CD4-positive, alpha-beta T cell treated with Interleukin-10 for 1 hour (primary cell): ENCODE data around the gene FLNC.

Source experiments
- DNase-seq: peaks from one replicate; pipeline ENCODE4 v3.0.0-alpha.2; 2020

The FLNC gene

DNA sequence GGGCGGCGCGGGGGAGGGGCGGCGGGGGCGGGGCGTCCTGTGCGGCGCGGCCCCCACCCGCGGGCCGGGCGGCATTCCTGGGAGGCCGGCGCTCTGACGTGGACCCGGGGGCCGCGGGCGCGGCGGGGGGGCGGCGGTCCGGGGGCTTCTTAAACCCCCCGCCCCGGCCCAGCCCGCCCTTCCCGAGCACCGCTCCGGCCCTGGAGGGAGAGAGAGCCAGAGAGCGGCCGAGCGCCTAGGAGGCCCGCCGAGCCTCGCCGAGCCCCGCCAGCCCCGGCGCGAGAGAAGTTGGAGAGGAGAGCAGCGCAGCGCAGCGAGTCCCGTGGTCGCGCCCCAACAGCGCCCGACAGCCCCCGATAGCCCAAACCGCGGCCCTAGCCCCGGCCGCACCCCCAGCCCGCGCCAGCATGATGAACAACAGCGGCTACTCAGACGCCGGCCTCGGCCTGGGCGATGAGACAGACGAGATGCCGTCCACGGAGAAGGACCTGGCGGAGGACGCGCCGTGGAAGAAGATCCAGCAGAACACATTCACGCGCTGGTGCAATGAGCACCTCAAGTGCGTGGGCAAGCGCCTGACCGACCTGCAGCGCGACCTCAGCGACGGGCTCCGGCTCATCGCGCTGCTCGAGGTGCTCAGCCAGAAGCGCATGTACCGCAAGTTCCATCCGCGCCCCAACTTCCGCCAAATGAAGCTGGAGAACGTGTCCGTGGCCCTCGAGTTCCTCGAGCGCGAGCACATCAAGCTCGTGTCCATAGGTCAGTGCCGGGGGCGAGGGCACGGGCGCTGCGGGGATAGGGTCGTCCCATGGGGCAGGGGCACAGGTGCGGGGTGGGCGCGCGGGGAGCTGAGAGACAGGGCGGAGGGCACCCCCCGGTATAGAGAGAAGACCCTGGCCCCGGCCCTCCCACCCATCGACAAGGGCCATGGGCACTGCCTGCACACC, at the start of gene FLNC:
TSS of gene FLNC (plus strand) at position 176 of the 947 bp plus-strand sequence. CDS start at position 408, 232 bp downstream.
- DNase-seq = peak; percentile 21

GRCh38 chr7:128781126-128781525, 49.1 kb upstream of the FLNC start:
- no peak for DNase-seq

GRCh38 chr7:128781851-128782250, 48.4 kb upstream of the FLNC start:
- DNase-seq = no peak

- DNase-seq = no peak
Measured at GRCh38 chr7:128783143-128783861, 46.9 kb upstream of the FLNC start.

DNA sequence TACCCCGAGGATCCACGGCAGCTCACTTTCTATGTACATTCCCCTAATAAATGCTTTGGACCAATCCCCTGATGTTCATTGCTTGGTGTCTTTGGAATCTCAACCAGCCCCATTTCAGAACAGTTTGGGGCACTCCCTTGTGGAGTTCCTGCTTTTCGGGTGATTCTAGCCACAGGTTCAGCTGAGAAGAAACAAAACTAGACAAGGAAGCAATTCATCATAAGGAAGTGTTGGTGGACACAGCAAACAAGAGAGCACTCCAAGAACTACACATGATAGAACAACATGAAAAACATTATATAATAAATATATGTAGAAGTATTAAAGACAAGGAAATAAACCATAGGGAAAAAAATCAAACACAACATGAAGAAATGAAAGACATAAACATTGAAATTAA, 44.5 kb upstream of the FLNC start:
- no peak for DNase-seq

GRCh38 chr7:128788446-128789412, 41.5 kb upstream of the FLNC start:
- no peak for DNase-seq

DNA sequence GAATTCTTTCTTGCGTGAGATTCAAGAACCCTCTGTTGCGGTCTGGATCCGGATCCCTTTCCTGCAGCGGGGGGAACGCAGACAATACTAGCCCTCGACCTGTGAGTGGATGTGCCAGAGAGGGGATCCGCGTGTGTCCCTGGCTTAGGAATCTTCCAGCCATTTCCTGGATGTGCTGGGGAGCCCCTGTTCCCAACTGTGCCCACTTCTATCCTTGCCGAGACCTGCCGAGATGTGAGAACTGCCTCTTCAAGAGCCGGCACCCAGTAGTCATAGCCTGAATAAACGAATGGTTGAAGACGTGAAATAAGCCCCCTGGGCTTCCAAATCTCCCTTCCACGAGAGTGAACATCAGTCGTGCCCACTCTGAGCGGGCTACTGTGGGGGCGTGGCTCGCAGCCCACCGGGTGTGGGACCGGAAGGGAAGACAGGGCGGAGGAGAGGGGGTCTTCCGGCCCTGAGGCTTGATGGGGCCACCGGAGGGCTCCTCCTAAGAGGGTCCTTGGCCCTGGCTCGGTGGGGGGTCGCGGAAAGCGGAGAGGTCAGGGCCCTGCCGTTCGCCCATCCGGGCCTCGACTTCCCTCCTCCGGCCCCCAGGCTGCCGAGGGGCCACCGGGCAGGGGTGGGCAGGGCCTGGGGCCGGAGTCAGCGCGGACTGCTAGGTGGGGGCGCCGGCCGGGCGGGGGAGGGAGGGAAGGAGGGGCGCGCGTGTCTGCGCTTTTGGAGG, 39.7 kb upstream of the FLNC start:
- peak; percentile 8 for DNase-seq

DNA sequence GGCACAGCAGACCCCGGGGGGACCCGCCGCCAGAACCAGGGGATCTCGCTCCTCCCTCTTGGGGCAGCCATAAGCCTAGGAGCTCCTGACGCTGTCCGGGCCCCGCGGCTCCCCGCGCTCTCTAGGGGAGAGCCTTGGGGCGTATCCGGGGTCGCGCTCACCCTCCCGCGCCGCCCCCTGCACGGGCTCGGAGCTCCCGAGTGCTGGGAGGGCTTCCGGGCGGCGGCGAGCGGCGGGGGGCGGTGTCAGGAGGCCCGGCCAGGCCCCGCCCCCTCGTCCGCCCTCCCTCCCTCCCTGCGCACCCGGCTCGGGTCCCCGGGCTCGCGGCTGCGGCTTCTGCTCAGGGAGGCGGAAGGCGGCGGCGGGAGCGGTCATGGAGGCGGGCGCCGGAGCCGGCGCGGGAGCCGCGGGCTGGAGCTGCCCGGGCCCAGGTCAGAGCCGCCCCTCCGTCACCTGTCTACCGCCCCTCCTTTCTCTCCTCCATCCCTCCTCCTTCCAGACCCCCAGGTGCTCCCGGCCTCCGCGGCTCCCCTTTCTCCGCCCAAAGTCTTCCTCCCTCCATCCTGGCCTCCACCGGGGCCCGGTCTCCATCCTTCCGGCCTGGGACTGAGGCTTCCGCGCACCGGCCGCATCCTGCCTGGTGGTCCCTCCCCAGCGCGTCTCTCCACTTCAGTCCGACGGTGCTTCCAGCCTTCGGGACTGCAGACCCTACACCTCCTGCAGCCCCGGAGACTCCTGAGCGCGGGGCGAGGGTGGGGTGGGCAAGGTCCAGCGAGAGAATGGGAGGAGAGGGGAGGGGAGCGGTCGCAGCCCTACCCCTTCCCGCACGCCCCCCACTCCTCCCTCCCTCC, 38.9 kb upstream of the FLNC start, which contains the start of gene CCDC136:
TSS of gene CCDC136 (plus strand) at position 848 of the 851 bp plus-strand sequence. CDS start 444 bp downstream, outside the sequence.
- DNase-seq = peak; percentile 83

GRCh38 chr7:128791972-128792327, 38.3 kb upstream of the FLNC start:
- no peak for DNase-seq

DNA sequence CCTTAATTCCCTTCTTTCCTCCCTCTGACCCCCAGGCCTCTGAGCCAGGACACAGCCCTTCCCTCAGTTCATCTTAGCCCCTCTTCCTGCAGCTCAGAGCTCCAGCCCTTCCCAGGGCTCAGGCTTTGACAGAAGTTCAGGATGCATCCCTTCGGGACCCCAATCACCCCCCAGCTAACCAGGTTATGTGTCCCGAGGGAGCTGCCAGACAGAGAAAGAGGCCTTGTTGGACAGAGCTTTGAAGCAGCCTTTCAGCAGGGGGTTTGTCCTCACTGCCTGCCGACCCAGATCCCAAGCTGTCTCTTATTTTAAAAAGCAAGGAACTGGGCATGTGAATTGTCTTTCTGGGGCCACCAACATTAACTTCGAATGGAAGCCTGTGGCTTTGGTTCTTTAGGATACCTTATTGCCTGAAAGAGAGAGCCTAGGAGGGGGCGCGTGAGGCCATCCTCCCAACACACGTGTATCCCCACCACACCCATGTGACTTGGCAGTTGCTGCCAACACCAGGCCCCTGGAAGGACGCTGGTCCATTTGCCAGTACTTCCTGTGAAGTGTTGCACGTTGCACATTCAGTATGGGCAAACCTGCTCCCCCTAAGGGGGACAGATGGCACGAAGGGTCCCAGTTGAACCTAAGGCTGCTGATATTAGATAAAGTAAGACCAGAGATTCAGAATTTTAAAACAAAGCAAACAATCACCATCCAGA, 37.6 kb upstream of the FLNC start:
- DNase-seq = no peak

DNA sequence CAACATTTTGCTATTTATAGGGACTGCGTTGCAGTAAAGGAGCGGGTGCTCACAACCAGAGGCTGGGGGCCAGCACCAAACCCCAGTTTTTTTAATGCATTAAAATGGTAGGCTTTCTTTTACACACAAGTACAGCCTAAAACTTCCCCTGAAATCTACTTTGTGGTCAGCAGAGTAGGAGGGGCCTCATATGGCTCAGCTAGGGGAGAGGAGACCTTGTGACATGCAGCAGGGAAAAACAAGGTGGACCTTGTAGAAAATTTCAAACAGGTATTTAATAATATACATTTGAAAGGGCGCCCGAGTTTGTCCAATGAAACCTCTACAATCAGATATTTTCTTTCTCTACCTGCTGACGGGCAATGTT, 37.0 kb upstream of the FLNC start:
- no peak for DNase-seq

- DNase-seq = peak; percentile 40
Measured at GRCh38 chr7:128794020-128794419, 36.2 kb upstream of the FLNC start.

DNA sequence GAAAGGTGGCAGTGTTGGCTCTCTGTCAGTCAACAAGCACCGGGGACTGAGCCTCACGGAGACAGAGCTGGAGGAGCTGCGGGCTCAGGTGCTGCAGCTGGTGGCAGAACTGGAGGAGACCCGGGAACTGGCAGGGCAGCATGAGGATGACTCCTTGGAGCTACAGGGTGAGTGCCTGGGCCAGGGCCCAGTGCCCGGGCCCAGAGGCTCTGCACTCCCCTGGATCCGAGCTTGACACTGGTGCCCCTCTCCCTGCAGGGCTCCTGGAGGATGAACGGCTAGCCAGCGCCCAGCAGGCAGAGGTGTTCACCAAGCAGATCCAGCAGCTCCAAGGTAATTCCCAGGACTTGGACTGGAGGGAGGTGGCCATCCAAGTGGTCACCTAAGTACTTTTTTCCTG, 35.8 kb upstream of the FLNC start:
- DNase-seq = no peak

DNA sequence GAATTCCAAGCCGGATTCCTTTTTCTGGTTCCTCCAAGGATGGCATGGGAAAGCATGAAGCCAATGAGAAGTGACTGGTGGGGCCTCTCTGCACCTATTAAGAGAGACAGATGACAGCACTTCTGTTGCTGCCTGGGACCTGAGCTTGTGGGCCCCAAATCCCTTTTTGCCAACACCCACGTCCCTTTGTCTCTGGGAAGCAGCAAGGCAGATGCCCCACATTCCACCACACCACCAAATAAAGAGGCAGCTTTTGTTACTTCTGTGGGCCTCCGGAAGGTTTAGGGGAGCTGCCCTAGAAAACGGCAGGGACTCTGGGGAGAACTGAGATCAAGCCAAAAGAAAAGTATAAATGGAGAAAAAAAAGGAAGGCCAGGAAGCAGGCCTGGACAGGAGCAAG, 35.1 kb upstream of the FLNC start:
- DNase-seq = no peak

DNA sequence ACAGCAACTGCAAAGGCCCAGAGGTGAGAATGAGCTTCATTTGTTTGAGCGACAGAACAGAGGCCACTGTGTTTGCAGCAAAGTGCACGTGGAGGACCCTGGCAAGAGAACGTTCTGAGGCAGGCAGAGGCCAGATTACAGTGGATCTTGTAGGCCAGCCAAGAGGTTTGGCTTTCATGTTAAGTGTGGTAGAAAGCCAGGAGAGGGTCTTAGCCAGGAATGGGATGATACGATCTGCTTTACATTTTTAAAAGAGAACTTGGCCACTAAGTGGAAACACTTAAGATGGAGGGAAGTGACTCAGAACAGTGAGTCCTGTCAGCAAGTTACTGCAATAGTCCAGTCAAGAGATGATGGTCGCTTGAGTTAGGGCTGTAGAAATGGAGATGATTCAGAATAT, 33.9 kb upstream of the FLNC start:
- no peak for DNase-seq

DNA sequence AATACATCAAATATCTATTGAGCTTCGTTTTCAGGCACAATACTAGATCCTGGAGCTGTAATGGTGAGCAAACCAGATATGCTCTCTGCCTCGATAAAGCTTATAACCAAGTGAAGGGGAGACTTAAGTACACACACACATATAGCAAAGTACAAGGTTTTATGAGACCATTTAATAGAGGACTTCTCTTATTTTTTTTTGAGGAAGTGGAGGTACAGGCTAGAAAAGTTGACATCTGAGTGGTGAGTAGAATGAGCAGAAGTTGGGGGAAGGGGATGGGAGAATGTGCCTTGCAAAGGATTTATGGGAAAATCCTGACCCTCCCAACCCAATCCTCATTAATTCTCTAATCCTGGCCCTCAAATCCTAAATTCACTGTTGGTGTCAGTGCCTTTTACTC, 30.8 kb upstream of the FLNC start:
- DNase-seq = no peak

- no peak for DNase-seq
Measured at GRCh38 chr7:128800567-128800966, 29.6 kb upstream of the FLNC start.

- DNase-seq = no peak
Measured at GRCh38 chr7:128801003-128801402, 29.2 kb upstream of the FLNC start.

- no peak for DNase-seq
Measured at GRCh38 chr7:128801667-128802418, 28.4 kb upstream of the FLNC start.

- DNase-seq = no peak
Measured at GRCh38 chr7:128804484-128804883, 25.7 kb upstream of the FLNC start.
